Liver (tissue), 9 donors: ENCODE results near the gene SUCLG2. TPM values are rescaled to one million over a fixed set of nuclear protein-coding genes. Genes with fewer than 3 reads are reported as not detected.

Experiments used
- DNase-seq: peaks from one replicate; pipeline ENCODE4 v3.0.0-alpha.2; 2017; ENCODE audit warnings: low spot score
- H3K27ac ChIP-seq, 2 donors: one replicate each; pipeline ENCODE4 v1.7.0; 2013; ENCODE audit warnings: inconsistent platforms in 2 of 2, low read length in 2 of 2, control low read depth in 1 of 2, low read depth in 1 of 2, mild to moderate bottlenecking in 1 of 2
- H3K27me3 ChIP-seq, 4 donors: one replicate each; pipeline versions ENCODE4 v1.6.1 to v1.7.0; 2013; ENCODE audit warnings: low read length in 3 of 4, inconsistent platforms in 1 of 4, mild to moderate bottlenecking in 1 of 4, moderate library complexity in 1 of 4; ENCODE audit not compliant: control insufficient read depth in 4 of 4, insufficient read depth in 4 of 4
- H3K36me3 ChIP-seq, 4 donors: one replicate each; pipeline versions ENCODE4 v1.6.1 to v1.7.0; 2013; ENCODE audit warnings: low read length in 3 of 4, mild to moderate bottlenecking in 3 of 4, low read depth in 1 of 4, moderate library complexity in 1 of 4; ENCODE audit not compliant: control insufficient read depth in 4 of 4, insufficient read depth in 3 of 4
- H3K4me1 ChIP-seq, 4 donors: one replicate each; pipeline versions ENCODE4 v1.6.1 to v1.7.0; 2013; ENCODE audit warnings: low read length in 3 of 4, mild to moderate bottlenecking in 3 of 4, moderate library complexity in 1 of 4; ENCODE audit not compliant: control insufficient read depth in 4 of 4, insufficient read depth in 4 of 4
- H3K4me3 ChIP-seq, 3 donors: one replicate each; pipeline versions ENCODE4 v1.6.1 to v1.7.0; 2013; ENCODE audit warnings: low read length in 3 of 3, control low read depth in 1 of 3, low read depth in 1 of 3, mild to moderate bottlenecking in 1 of 3
- H3K9ac ChIP-seq, 2 donors: one replicate each; pipeline ENCODE4 v1.7.0; 2013; ENCODE audit warnings: low read length in 2 of 2, mild to moderate bottlenecking in 2 of 2, moderate library complexity in 2 of 2, control low read depth in 1 of 2, low read depth in 1 of 2
- H3K9me3 ChIP-seq, 4 donors: one replicate each; pipeline versions ENCODE4 v1.6.1 to v1.7.0; 2013; ENCODE audit warnings: low read length in 3 of 4; ENCODE audit not compliant: control insufficient read depth in 4 of 4
- EGR1 ChIP-seq, 2 donors: IDR thresholded peaks; 2 replicates each; pipeline ENCODE4 v1.6.1; 2016 to 2018; ENCODE audit warnings: antibody characterized with exemption in 2 of 2, low read depth in 2 of 2
- FOXA1 ChIP-seq: IDR thresholded peaks from 2 replicates; pipeline ENCODE4 v1.6.1; 2016; ENCODE audit warnings: antibody characterized with exemption
- FOXA2 ChIP-seq: IDR thresholded peaks from 2 replicates; pipeline ENCODE4 v1.6.1; 2016; ENCODE audit warnings: antibody characterized with exemption
- GABPA ChIP-seq, 2 donors: IDR thresholded peaks in 1 of 2; conservative IDR thresholded peaks in 1 of 2; 2 replicates each; pipeline ENCODE4 v1.6.1; 2016; ENCODE audit warnings: antibody characterized with exemption in 2 of 2, mild to moderate bottlenecking in 1 of 2, moderate library complexity in 1 of 2
- HNF4A ChIP-seq, 2 donors: conservative IDR thresholded peaks; 2 replicates each; pipeline ENCODE4 v1.6.1; 2016; ENCODE audit warnings: antibody characterized with exemption in 2 of 2, mild to moderate bottlenecking in 2 of 2
- HNF4G ChIP-seq: IDR thresholded peaks from 2 replicates; pipeline ENCODE4 v1.6.1; 2016; ENCODE audit warnings: antibody characterized with exemption
- JUND ChIP-seq, 2 donors: IDR thresholded peaks; 2 replicates each; pipeline ENCODE4 v1.6.1; 2016; ENCODE audit warnings: antibody characterized with exemption in 2 of 2
- NR2F2 ChIP-seq: IDR thresholded peaks from 2 replicates; pipeline ENCODE4 v1.6.1; 2016; ENCODE audit warnings: antibody characterized with exemption
- RAD21 ChIP-seq, 2 donors: IDR thresholded peaks; 2 replicates each; pipeline ENCODE4 v1.6.1; 2016; ENCODE audit warnings: antibody characterized with exemption in 2 of 2, mild to moderate bottlenecking in 2 of 2
- RXRA ChIP-seq, 2 donors: IDR thresholded peaks; 2 replicates each; pipeline ENCODE4 v1.6.1; 2017 to 2018; ENCODE audit warnings: antibody characterized with exemption in 2 of 2, mild to moderate bottlenecking in 1 of 2
- SP1 ChIP-seq: IDR thresholded peaks from 2 replicates; pipeline ENCODE4 v1.6.1; 2018; ENCODE audit warnings: antibody characterized with exemption, mild to moderate bottlenecking
- TAF1 ChIP-seq: conservative IDR thresholded peaks from 2 replicates; pipeline ENCODE4 v1.6.1; 2016; ENCODE audit warnings: antibody characterized with exemption, mild to moderate bottlenecking
- YY1 ChIP-seq: IDR thresholded peaks from 2 replicates; pipeline ENCODE4 v1.6.1; 2016; ENCODE audit warnings: antibody characterized with exemption, mild to moderate bottlenecking
- WGBS: extraction: QIAGEN DNeasy Blood & Tissue Kit; methylation state at CpG from one replicate; pipeline ENCODE4 v1.1.7; 2013; 5-methylcytosine and 5-hydroxymethylcytosine counted together
- polyA plus RNA-seq, 2 donors: library from polyadenylated mRNA; stranded (reverse) in 1 of 2; unstranded in 1 of 2; fragments of 200-250 nt in 1 of 2; fragments of >200 nt in 1 of 2; fragmentation: Nextera tagmentation in 1 of 2; extraction: Ambion mirVana in 1 of 2; gene quantifications; one replicate each; pipeline versions ENCODE4 v1.2.1 to v1.2.3, GENCODE V29; 2013 to 2015
- total RNA-seq, 2 donors: library from RNA; depleted of rRNA; stranded (reverse); fragments of >200 nt; gene quantifications; one replicate each; pipeline ENCODE4 v1.2.3, GENCODE V29; 2014
- TF ChIP-seq, protein P1 (sequence below): IDR thresholded peaks from 2 replicates; pipeline ENCODE4 v1.6.1; 2016; ENCODE audit warnings: antibody characterized with exemption
- TF ChIP-seq, protein P2 (sequence below): IDR thresholded peaks from 2 replicates; pipeline ENCODE4 v1.6.1; 2016; ENCODE audit warnings: antibody characterized with exemption
- TF ChIP-seq, protein P3 (sequence below): IDR thresholded peaks from 2 replicates; pipeline ENCODE4 v1.6.1; 2016; ENCODE audit warnings: antibody characterized with exemption
- TF ChIP-seq, protein P4 (sequence below): IDR thresholded peaks from 2 replicates; pipeline ENCODE4 v1.6.1; 2016; ENCODE audit warnings: antibody characterized with exemption, mild to moderate bottlenecking
- donor health status: healthy.
- donor health status: healthy.
- donor health status: healthy.
- donor health status: healthy.
- donor health status: healthy.

Gene SUCLG2
- total and polyA plus RNA-seq, 4 donors = 45.3 to 114 (median 92.8) TPM

DNA sequence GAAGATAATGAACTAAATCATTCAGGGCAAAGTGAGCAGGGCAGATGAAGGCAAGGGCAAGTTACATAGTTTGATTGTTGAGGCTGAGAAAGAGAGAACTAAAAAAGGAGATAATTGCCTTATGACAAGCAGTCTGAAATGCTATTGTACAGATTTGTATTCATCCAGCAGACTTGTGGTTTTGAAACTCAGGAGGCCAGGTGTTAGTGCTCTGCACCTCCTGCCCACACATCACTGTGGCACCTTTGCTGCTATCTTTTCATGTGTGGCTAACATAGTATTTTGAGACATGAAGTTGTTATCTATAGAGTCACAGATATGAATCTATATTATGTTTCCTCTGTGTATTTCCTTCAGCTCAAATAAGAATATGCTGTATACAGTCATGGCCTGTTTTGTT lies 24.3 kb upstream of the SUCLG2 start:
- H3K9me3 ChIP-seq = no peaks in the 10 kb centered on the region
- H3K4me3 ChIP-seq = no peak overlapping the region
- H3K36me3 ChIP-seq = peaks cover 0 to 2% (median 0%) of the 10 kb centered on the region in 4 donors
- H3K9ac ChIP-seq = no peak overlapping the region
- TF ChIP-seq, protein P1, sequence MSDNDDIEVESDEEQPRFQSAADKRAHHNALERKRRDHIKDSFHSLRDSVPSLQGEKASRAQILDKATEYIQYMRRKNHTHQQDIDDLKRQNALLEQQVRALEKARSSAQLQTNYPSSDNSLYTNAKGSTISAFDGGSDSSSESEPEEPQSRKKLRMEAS = no peak
- TF ChIP-seq EGR1 (IDR thresholded peaks at IDR 0.05; ENCODE audit: low read depth in 2 of 2) (no peak), TAF1 (no peak), SP1 (no peak), JUND (IDR thresholded peaks at IDR 0.05) (no peak)
- TF ChIP-seq, protein P2, sequence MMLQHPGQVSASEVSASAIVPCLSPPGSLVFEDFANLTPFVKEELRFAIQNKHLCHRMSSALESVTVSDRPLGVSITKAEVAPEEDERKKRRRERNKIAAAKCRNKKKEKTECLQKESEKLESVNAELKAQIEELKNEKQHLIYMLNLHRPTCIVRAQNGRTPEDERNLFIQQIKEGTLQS = no peak
- no peaks in the 10 kb centered on the region for H3K4me1 ChIP-seq
- no peaks in the 10 kb centered on the region for H3K27me3 ChIP-seq
- DNase-seq = no peak
- H3K27ac ChIP-seq = no peak overlapping the region

DNA sequence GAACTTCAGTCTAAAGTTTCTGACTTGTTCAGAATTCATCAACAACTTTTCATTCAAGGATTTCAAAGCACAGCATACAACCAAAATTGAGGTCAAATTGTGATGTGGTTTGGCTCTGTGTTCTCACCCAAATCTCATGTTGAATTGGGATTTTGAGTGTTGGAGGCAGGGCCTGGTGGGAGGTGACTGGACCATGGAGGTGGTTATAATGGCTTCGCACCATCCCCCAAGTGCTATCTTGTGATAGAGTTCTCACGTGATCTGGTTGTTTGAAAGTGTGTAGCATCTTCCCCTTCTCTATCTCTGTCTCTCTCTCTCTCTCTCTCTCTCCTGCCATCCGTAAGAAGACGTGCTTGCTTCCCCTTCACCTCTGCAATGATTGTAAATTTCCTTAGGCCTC lies 19.6 kb upstream of the SUCLG2 start:
- Histone ChIP-seq H3K27ac (no peak overlapping the region), H3K9me3 (no peaks in the 10 kb centered on the region), H3K4me3 (no peak overlapping the region), H3K4me1 (no peaks in the 10 kb centered on the region), H3K9ac (no peak overlapping the region), H3K36me3 (no peaks in the 10 kb centered on the region), H3K27me3 (no peaks in the 10 kb centered on the region)
- no peak for TF ChIP-seq GABPA (IDR thresholded peaks at IDR 0.05 in 1 of 2, conservative IDR thresholded peaks at IDR 0.05 in 1 of 2)
- TF ChIP-seq FOXA2 = no peak
- TF ChIP-seq, protein P3, sequence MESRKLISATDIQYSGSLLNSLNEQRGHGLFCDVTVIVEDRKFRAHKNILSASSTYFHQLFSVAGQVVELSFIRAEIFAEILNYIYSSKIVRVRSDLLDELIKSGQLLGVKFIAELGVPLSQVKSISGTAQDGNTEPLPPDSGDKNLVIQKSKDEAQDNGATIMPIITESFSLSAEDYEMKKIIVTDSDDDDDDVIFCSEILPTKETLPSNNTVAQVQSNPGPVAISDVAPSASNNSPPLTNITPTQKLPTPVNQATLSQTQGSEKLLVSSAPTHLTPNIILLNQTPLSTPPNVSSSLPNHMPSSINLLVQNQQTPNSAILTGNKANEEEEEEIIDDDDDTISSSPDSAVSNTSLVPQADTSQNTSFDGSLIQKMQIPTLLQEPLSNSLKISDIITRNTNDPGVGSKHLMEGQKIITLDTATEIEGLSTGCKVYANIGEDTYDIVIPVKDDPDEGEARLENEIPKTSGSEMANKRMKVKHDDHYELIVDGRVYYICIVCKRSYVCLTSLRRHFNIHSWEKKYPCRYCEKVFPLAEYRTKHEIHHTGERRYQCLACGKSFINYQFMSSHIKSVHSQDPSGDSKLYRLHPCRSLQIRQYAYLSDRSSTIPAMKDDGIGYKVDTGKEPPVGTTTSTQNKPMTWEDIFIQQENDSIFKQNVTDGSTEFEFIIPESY = no peak
- no peak for TF ChIP-seq RXRA (IDR thresholded peaks at IDR 0.05)
- TF ChIP-seq NR2F2 = no peak
- TF ChIP-seq JUND (IDR thresholded peaks at IDR 0.05) = no peak
- TF ChIP-seq SP1 = no peak
- TF ChIP-seq EGR1 (IDR thresholded peaks at IDR 0.05; ENCODE audit: low read depth in 2 of 2) = no peak
- no peak for TF ChIP-seq FOXA1
- no peak for TF ChIP-seq HNF4A (conservative IDR thresholded peaks at IDR 0.05)
- TF ChIP-seq, protein P4, sequence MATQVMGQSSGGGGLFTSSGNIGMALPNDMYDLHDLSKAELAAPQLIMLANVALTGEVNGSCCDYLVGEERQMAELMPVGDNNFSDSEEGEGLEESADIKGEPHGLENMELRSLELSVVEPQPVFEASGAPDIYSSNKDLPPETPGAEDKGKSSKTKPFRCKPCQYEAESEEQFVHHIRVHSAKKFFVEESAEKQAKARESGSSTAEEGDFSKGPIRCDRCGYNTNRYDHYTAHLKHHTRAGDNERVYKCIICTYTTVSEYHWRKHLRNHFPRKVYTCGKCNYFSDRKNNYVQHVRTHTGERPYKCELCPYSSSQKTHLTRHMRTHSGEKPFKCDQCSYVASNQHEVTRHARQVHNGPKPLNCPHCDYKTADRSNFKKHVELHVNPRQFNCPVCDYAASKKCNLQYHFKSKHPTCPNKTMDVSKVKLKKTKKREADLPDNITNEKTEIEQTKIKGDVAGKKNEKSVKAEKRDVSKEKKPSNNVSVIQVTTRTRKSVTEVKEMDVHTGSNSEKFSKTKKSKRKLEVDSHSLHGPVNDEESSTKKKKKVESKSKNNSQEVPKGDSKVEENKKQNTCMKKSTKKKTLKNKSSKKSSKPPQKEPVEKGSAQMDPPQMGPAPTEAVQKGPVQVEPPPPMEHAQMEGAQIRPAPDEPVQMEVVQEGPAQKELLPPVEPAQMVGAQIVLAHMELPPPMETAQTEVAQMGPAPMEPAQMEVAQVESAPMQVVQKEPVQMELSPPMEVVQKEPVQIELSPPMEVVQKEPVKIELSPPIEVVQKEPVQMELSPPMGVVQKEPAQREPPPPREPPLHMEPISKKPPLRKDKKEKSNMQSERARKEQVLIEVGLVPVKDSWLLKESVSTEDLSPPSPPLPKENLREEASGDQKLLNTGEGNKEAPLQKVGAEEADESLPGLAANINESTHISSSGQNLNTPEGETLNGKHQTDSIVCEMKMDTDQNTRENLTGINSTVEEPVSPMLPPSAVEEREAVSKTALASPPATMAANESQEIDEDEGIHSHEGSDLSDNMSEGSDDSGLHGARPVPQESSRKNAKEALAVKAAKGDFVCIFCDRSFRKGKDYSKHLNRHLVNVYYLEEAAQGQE = no peak
- TF ChIP-seq TAF1 = no peak
- no peak for TF ChIP-seq RAD21 (IDR thresholded peaks at IDR 0.05)
- TF ChIP-seq HNF4G = no peak
- TF ChIP-seq YY1 = no peak
- TF ChIP-seq, protein P2 = no peak
- TF ChIP-seq, protein P1 = no peak
- WGBS = 85% methylated on average over 4 of the region's 4 CpGs
- no peak for DNase-seq
